B cell (primary cell): ENCODE data around the gene SMOC1. TPM values are rescaled to one million over a fixed set of nuclear protein-coding genes. Genes with fewer than 3 reads are reported as not detected.

Experiments
- ATAC-seq: fragments of 200-7000 bp; cut with Tn5 transposase; one replicate; pipeline ENCODE4 v1.10.0; 2021; ENCODE audit warnings: low read depth, mild to moderate bottlenecking, moderate number of reproducible peaks, moderate library complexity
- CTCF ChIA-PET: fragments of 350-600 bp; sonication (Branson Sonifier 250); formaldehyde crosslinking; loops from one replicate; lab custom pipeline; 2021; ENCODE audit warnings: antibody characterized with exemption, inconsistent platforms; lab: Charles Lee
- POLR2A ChIA-PET: fragments of 350-600 bp; sonication (Branson Sonifier 250); formaldehyde crosslinking; loops from one replicate; lab custom pipeline; 2021; ENCODE audit warnings: antibody characterized with exemption; lab: Charles Lee
- DNase-seq: peaks from one replicate; pipeline ENCODE4 v3.0.0; 2013
- H2AFZ ChIP-seq: 2 replicates; pipeline ENCODE4 v1.6.1; 2012; ENCODE audit warnings: mild to moderate bottlenecking, low read depth, low read length; ENCODE audit not compliant: insufficient read depth, poor library complexity, severe bottlenecking
- H3K27ac ChIP-seq, 2 donors: 1 replicate in 1 of 2; 2 replicates in 1 of 2; pipeline ENCODE4 v1.5.1; 2012 to 2013; ENCODE audit warnings: low read length in 2 of 2, mild to moderate bottlenecking in 2 of 2, moderate library complexity in 1 of 2
- H3K27me3 ChIP-seq, 4 experiments: fragments of 200-600 bp in 1 of 4; sonication (generic) in 1 of 4; replicated peaks in 1 of 4; 1 replicate in 2 of 4; 2 replicates in 2 of 4; pipeline versions ENCODE4 v1.6.1 to v1.7.0; 2013 to 2016; ENCODE audit warnings: low read length in 3 of 4, mild to moderate bottlenecking in 2 of 4, mixed read lengths in 1 of 4, moderate library complexity in 1 of 4; ENCODE audit not compliant: insufficient read depth in 4 of 4, control insufficient read depth in 3 of 4; ENCODE audit errors: control extremely low read depth in 1 of 4
- H3K36me3 ChIP-seq, 2 experiments: replicated peaks in 1 of 2; 1 replicate in 1 of 2; 2 replicates in 1 of 2; pipeline versions ENCODE4 v1.6.1 to v1.7.1; 2013; ENCODE audit warnings: low read length in 1 of 2; ENCODE audit not compliant: insufficient read depth in 2 of 2, control insufficient read depth in 1 of 2; ENCODE audit errors: control extremely low read depth in 1 of 2, extremely low read depth in 1 of 2
- H3K4me1 ChIP-seq, 2 donors: fragments of 200-600 bp in 1 of 2; sonication (generic) in 1 of 2; 1 replicate in 1 of 2; 2 replicates in 1 of 2; pipeline versions ENCODE4 v1.5.1 to v1.6.1; 2013 to 2017; ENCODE audit warnings: low read length in 2 of 2; ENCODE audit not compliant: control insufficient read depth in 2 of 2, insufficient read depth in 2 of 2
- H3K4me2 ChIP-seq: replicated peaks from 2 replicates; pipeline ENCODE3; 2012; ENCODE audit warnings: mild to moderate bottlenecking, low read depth, low read length; ENCODE audit not compliant: poor library complexity, severe bottlenecking
- H3K4me3 ChIP-seq, 5 experiments: fragments of 200-600 bp in 1 of 5; sonication (generic) in 1 of 5; 1 replicate in 3 of 5; 2 replicates in 2 of 5; pipeline versions ENCODE4 v1.5.1 to v1.7.0; 2011 to 2016; ENCODE audit warnings: low read length in 4 of 5, mild to moderate bottlenecking in 4 of 5, low read depth in 2 of 5, control low read depth in 1 of 5, moderate library complexity in 1 of 5; ENCODE audit not compliant: insufficient read depth in 1 of 5; ENCODE audit errors: control extremely low read depth in 1 of 5, extremely low read depth in 1 of 5
- H3K79me2 ChIP-seq: fragments of 200-600 bp; sonication (generic); one replicate; pipeline ENCODE4 v1.6.0; 2016; ENCODE audit warnings: low read length; ENCODE audit not compliant: control insufficient read depth, insufficient read depth
- H3K9ac ChIP-seq: fragments of 200-600 bp; sonication (generic); 2 replicates; pipeline ENCODE4 v1.6.1; 2017; ENCODE audit warnings: mild to moderate bottlenecking, low read length, moderate library complexity
- H3K9me3 ChIP-seq, 3 donors: one replicate each; pipeline versions ENCODE4 v1.6.1 to v1.7.1; 2013; ENCODE audit warnings: low read length in 2 of 3; ENCODE audit not compliant: control insufficient read depth in 2 of 3, insufficient read depth in 1 of 3; ENCODE audit errors: control extremely low read depth in 1 of 3
- H4K20me1 ChIP-seq: 2 replicates; pipeline ENCODE4 v1.6.0; 2012; ENCODE audit warnings: mild to moderate bottlenecking, low read length; ENCODE audit not compliant: insufficient read depth, control insufficient read depth, poor library complexity, severe bottlenecking
- H3K27ac Mint-ChIP-seq: one replicate; pipeline ENCODE4 v1.8.0; 2021; ENCODE audit warnings: mixed read lengths
- H3K27me3 Mint-ChIP-seq: one replicate; pipeline ENCODE4 v1.8.0; 2021; ENCODE audit warnings: mixed read lengths
- H3K4me1 Mint-ChIP-seq: one replicate; pipeline ENCODE4 v1.8.0; 2021; ENCODE audit warnings: mixed read lengths
- H3K4me3 Mint-ChIP-seq: one replicate; pipeline ENCODE4 v1.8.0; 2021; ENCODE audit warnings: mixed read lengths
- H3K9me3 Mint-ChIP-seq: one replicate; pipeline ENCODE4 v1.8.0; 2022; ENCODE audit warnings: mixed read lengths; ENCODE audit not compliant: insufficient read depth
- EZH2 ChIP-seq: IDR thresholded peaks from 2 replicates; pipeline ENCODE4 v1.6.1; 2012; ENCODE audit warnings: borderline replicate concordance, low read depth, mild to moderate bottlenecking, moderate library complexity, low read length; ENCODE audit not compliant: insufficient read depth, poor library complexity, severe bottlenecking
- WGBS: methylation state at CpG from one replicate; pipeline ENCODE4 v1.1.5; 2013; ENCODE audit warnings: missing lambda C conversion rate; ENCODE audit not compliant: insufficient coverage; 5-methylcytosine and 5-hydroxymethylcytosine counted together
- intact Hi-C: fragments of 100-400 bp; cut with micrococcal nuclease; formaldehyde crosslinking; loops from one replicate; pipeline ENCODE4 v1.10.0; 2022
- polyA plus RNA-seq: library from polyadenylated mRNA; depleted of rRNA; stranded (reverse); fragments of >200 nt; gene quantifications from 2 replicates; pipeline ENCODE4 v1.2.3, GENCODE V29; 2012
- total RNA-seq, 2 donors: library from RNA; stranded (reverse); fragments of 120-200 nt in 1 of 2; gene quantifications; 1 replicate in 1 of 2; 2 replicates in 1 of 2; pipeline versions ENCODE4 v1.2.3 to v1.2.4, GENCODE V29; 2013 to 2022
- TF ChIP-seq, protein P1 (sequence below): fragments of 200-600 bp; IDR thresholded peaks from one replicate; pipeline ENCODE4 v1.8.0; 2022; ENCODE audit warnings: antibody characterized with exemption, mild to moderate bottlenecking

Gene SMOC1
- total and polyA plus RNA-seq, 2 donors (not counting 1 experiment from before 2014, with no cell fraction given): 0.04 to 0.84 TPM

DNA sequence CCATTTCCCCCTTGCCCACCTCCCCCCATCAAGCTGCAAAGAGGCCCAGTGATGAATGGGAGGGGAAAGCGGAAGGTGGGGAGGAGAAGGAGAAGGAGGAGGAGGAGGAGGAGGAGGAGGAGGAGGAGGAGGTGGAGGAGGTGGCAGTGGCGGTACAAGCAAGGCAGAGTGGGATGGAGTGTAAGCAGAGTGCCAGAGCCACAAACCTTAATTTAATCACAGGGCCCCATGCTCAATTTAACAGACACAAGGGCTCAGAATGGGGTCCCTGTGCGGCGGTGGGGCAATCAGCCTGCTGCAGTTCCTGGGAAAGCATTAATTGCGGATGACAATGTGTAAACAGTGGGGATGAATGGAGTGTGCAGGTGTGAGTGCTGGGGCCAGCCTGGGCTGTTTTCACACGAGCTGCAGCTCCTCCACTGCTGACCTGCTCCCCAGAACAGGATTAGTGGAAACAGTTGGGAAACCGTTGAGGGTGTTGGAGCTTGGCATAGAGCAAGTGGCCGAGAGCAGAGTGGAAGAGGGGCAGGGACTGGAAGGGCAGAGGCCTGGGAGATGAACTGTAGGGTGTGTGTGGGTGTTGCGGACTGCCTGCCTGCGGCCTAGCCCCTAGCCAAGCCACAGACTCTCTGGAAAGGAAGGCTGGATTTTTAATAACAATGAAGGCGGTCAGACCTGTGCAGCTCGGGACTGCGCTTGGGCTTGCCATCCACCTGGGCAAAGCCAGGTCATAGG is 36.4 kb upstream of the SMOC1 start:
- H3K27ac ChIP-seq: no peak overlapping the region
- H3K27me3 ChIP-seq: peaks cover 0 to 22% (median 7%) of the 10 kb centered on the region in 4 experiments
- no peak overlapping the region for H2AFZ ChIP-seq
- intact Hi-C loops: no loop called here
- H3K9ac ChIP-seq: no peak overlapping the region
- Mint-ChIP-seq H3K9me3 (no peaks in the 10 kb centered on the region), H3K4me1 (no peaks in the 10 kb centered on the region), H3K4me3 (no peak overlapping the region), H3K27me3 (peaks cover 15% of the 10 kb centered on the region), H3K27ac (no peak overlapping the region)
- H3K4me1 ChIP-seq: no peaks in the 10 kb centered on the region
- no peak for TF ChIP-seq EZH2
- TF ChIP-seq, protein P1, sequence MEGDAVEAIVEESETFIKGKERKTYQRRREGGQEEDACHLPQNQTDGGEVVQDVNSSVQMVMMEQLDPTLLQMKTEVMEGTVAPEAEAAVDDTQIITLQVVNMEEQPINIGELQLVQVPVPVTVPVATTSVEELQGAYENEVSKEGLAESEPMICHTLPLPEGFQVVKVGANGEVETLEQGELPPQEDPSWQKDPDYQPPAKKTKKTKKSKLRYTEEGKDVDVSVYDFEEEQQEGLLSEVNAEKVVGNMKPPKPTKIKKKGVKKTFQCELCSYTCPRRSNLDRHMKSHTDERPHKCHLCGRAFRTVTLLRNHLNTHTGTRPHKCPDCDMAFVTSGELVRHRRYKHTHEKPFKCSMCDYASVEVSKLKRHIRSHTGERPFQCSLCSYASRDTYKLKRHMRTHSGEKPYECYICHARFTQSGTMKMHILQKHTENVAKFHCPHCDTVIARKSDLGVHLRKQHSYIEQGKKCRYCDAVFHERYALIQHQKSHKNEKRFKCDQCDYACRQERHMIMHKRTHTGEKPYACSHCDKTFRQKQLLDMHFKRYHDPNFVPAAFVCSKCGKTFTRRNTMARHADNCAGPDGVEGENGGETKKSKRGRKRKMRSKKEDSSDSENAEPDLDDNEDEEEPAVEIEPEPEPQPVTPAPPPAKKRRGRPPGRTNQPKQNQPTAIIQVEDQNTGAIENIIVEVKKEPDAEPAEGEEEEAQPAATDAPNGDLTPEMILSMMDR: no peak
- H3K4me3 ChIP-seq: no peak overlapping the region
- CTCF ChIA-PET: no interaction called here
- H3K9me3 ChIP-seq: no peaks in the 10 kb centered on the region
- DNase-seq (no peak), ATAC-seq (no peak)
- no peak overlapping the region for H3K4me2 ChIP-seq
- no peaks in the 10 kb centered on the region for H3K79me2 ChIP-seq
- WGBS: 89% methylated on average over 11 of the region's 13 CpGs
- POLR2A ChIA-PET: no interaction called here
- no peaks in the 10 kb centered on the region for H3K36me3 ChIP-seq
- H4K20me1 ChIP-seq: no peaks in the 10 kb centered on the region

- Mint-ChIP-seq H3K4me1 (no peaks in the 10 kb centered on the region), H3K9me3 (no peaks in the 10 kb centered on the region), H3K27ac (no peak overlapping the region), H3K27me3 (peaks cover 21% of the 10 kb centered on the region), H3K4me3 (no peak overlapping the region)
- ATAC-seq (no peak), DNase-seq (no peak)
- peaks cover 0 to 25% (median 6%) of the 10 kb centered on the region in 4 experiments for H3K27me3 ChIP-seq
- no peak overlapping the region for H3K4me3 ChIP-seq
- ChIA-PET POLR2A (no interaction called here), CTCF (no interaction called here)
- H3K36me3 ChIP-seq: no peaks in the 10 kb centered on the region
- H4K20me1 ChIP-seq: no peaks in the 10 kb centered on the region
- intact Hi-C loops: no loop called here
- H3K79me2 ChIP-seq: no peaks in the 10 kb centered on the region
- H3K27ac ChIP-seq: no peak overlapping the region
- no peak overlapping the region for H3K9ac ChIP-seq
- TF ChIP-seq, protein P1: no peak
- TF ChIP-seq EZH2: no peak
- 100% methylated on average over 1 of the region's 2 CpGs for WGBS
- no peak overlapping the region for H2AFZ ChIP-seq
- no peaks in the 10 kb centered on the region for H3K4me1 ChIP-seq
- no peak overlapping the region for H3K4me2 ChIP-seq
- H3K9me3 ChIP-seq: no peaks in the 10 kb centered on the region
These were observed 35.0 kb upstream of the SMOC1 start for GRCh38 chr14:69844171-69844570.
